ENCODE measurements around the gene SMPDL3A. TPM values are rescaled to one million over a fixed set of nuclear protein-coding genes. Genes with fewer than 3 reads are reported as not detected.

Gene SMPDL3A
- total RNA-seq, 1 experiment from 2014 or later = 0.59 TPM

GRCh38 chr6:122806291-122806690, 17.2 kb downstream of the SMPDL3A start:
- Mint-ChIP-seq H3K4me3 (no peak overlapping the region), H3K36me3 (ENCODE audit: insufficient read depth in 1 of 3, low read depth in 3 of 3) (no peaks in the 10 kb centered on the region), H3K4me1 (peaks cover 5 to 6% of the 10 kb centered on the region in 2 experiments), H3K27me3 (ENCODE audit: low read depth) (no peaks in the 10 kb centered on the region), H3K27ac (no peak overlapping the region), H3K9me3 (no peaks in the 10 kb centered on the region)
- Histone ChIP-seq H4K91ac (ENCODE audit: insufficient read length, low read depth, low read length) (no peak overlapping the region), H2BK12ac (ENCODE audit: insufficient read length, low read depth, low read length) (no peak overlapping the region), H3K4ac (ENCODE audit: low read depth, low read length) (no peak overlapping the region), H3K14ac (ENCODE audit: insufficient read depth, low read length) (no peak overlapping the region), H3K23me2 (ENCODE audit: insufficient read length, low read depth, low read length, poor library complexity, severe bottlenecking) (no peaks in the 10 kb centered on the region), H3K9me3 (ENCODE audit: control insufficient read depth, low read depth, low read length) (no peaks in the 10 kb centered on the region), H4K5ac (ENCODE audit: insufficient read length, low read depth, low read length) (no peak overlapping the region), H3K4me1 (ENCODE audit: insufficient read depth, low read length) (no peaks in the 10 kb centered on the region), H2AK5ac (ENCODE audit: insufficient read length, low read length) (no peak overlapping the region), H2BK5ac (ENCODE audit: insufficient read length, low read length) (no peak overlapping the region), H2BK120ac (ENCODE audit: low read depth, low read length, poor library complexity, severe bottlenecking) (no peak overlapping the region), H3K27me3 (ENCODE audit: insufficient read depth, low read length) (no peaks in the 10 kb centered on the region), H3K79me1 (ENCODE audit: insufficient read depth, low read depth, low read length, poor library complexity, severe bottlenecking) (no peaks in the 10 kb centered on the region), H3K27ac (ENCODE audit: insufficient read length, low read depth, low read length) (no peak overlapping the region), H3K9ac (ENCODE audit: extremely low read depth, insufficient read length, low read length) (no peak overlapping the region), H4K8ac (replicated peaks; ENCODE audit: insufficient read length, low read depth, low read length) (no peak overlapping the region), H3K56ac (ENCODE audit: insufficient read length, low read depth, low read length) (no peak overlapping the region), H4K20me1 (ENCODE audit: control insufficient read depth, insufficient read depth, insufficient read length) (no peaks in the 10 kb centered on the region), H2BK20ac (ENCODE audit: low read depth, low read length, poor library complexity, severe bottlenecking) (no peak overlapping the region), H3T11ph (ENCODE audit: low read length) (no peak overlapping the region), H2AFZ (ENCODE audit: low read length) (no peak overlapping the region), H3K4me2 (ENCODE audit: insufficient read depth, insufficient read length, low read length) (no peak overlapping the region), H3K79me2 (ENCODE audit: insufficient read depth, low read length) (no peaks in the 10 kb centered on the region), H3K23ac (ENCODE audit: insufficient read length, low read depth, low read length) (no peak overlapping the region), H2BK15ac (ENCODE audit: low read depth, low read length) (no peak overlapping the region), H3K18ac (ENCODE audit: insufficient read length, low read depth, low read length) (no peak overlapping the region)
- WGBS (ENCODE audit: extremely low coverage, insufficient read length, low lambda C conversion rate) = no CpG with 5 or more reads among the region's 2 CpGs
- no peak for TF ChIP-seq CTCF (conservative IDR thresholded peaks at IDR 0.05)
- no peak for DNase-seq
